ENCODE measurements around the gene ALOX15B. TPM values are rescaled to one million over a fixed set of nuclear protein-coding genes. Genes with fewer than 3 reads are reported as not detected.
A peak's percentile ranks its signal among the peaks of the same experiment; 100 is the strongest.

Gene ALOX15B, protein sequence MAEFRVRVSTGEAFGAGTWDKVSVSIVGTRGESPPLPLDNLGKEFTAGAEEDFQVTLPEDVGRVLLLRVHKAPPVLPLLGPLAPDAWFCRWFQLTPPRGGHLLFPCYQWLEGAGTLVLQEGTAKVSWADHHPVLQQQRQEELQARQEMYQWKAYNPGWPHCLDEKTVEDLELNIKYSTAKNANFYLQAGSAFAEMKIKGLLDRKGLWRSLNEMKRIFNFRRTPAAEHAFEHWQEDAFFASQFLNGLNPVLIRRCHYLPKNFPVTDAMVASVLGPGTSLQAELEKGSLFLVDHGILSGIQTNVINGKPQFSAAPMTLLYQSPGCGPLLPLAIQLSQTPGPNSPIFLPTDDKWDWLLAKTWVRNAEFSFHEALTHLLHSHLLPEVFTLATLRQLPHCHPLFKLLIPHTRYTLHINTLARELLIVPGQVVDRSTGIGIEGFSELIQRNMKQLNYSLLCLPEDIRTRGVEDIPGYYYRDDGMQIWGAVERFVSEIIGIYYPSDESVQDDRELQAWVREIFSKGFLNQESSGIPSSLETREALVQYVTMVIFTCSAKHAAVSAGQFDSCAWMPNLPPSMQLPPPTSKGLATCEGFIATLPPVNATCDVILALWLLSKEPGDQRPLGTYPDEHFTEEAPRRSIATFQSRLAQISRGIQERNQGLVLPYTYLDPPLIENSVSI
- 1 to 10 TPM in 1 of 2 donors, under 1 TPM in 1; 0.55 to 2.5 TPM for total RNA-seq
- long read RNA-seq, partial matches to known transcripts, result 0 of 1 reads
- long read RNA-seq, other reads (novel, unspliced or antisense), result 0 of 1 reads

DNA sequence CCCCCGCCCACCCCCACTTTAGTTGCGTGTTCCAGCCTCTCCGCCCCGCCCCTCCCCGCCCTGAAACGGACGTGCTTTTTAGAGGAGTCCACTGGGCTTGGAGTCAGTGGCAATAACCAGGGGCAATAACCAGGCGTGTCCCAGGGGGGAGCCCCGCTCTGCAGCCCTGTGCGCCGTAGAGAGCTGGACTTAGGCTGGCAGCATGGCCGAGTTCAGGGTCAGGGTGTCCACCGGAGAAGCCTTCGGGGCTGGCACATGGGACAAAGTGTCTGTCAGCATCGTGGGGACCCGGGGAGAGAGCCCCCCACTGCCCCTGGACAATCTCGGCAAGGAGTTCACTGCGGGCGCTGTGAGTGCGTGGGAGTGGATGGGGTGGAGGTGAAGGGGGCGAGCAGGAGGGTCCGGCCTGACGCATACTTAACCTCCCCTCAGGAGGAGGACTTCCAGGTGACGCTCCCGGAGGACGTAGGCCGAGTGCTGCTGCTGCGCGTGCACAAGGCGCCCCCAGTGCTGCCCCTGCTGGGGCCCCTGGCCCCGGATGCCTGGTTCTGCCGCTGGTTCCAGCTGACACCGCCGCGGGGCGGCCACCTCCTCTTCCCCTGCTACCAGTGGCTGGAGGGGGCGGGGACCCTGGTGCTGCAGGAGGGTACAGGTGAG is at the start of gene ALOX15B:
Gene ALOX15B (plus strand): TSS at position 106 of the 657 bp plus-strand sequence. CDS start 97 bp downstream, at position 203.
- peak; percentile 98 for ATAC-seq
- peak; percentile 74 to 83 for DNase-seq
- intact Hi-C loops (cut with DNase I, micrococcal nuclease), result no loop called here

DNA sequence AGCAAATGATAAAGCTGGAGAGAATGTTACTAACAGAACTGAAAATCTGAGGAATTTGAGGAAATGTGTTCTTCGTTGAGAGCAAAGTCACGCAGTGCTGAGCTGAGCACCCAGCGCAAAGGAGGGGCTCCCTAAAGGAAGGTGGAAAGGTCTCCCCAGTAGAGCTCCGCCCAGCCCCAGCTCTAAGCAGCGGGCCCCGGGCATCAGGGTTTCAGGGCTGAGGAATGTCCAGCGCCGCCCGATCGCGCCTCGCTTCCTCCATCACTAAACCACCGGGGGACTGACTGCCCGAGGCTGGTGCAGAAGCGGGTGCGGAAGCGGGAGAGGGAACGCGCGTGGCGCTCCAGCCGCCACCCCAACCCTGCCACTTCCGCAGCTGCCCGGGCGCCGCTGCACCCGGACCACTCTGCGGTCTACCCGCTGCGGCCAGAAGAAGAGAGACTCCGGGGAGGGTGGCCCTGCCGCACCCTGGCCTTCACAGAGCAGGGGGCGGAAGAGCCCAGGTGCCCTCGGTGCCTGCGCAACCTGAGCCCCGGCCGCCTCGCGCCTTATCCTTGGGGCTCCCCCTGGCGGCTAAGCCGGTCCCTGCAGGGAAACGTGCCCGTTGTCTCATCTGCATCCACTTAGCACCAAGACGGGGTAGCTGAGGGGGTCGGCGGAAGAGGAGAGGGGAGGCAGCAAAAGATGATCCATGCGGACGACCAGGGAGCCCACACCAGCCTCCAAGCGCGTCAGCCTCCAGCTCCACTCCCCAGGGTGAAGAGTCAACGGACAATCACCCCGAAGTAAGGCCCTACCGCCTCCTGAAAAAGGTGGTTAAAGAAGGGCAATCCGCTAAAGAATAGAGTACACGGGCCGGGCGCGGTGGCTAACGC is 48.8 kb upstream of the ALOX15B start:
- intact Hi-C loops (cut with DNase I, micrococcal nuclease), result loop anchor here in 1 of 2 donors (5.0 kb wide), 2 partner anchors 78 to 128 kb away; no protein-coding TSS in a partner anchor
- DNase-seq (peak; percentile 66 to 93), ATAC-seq (peak; percentile 91)

DNA sequence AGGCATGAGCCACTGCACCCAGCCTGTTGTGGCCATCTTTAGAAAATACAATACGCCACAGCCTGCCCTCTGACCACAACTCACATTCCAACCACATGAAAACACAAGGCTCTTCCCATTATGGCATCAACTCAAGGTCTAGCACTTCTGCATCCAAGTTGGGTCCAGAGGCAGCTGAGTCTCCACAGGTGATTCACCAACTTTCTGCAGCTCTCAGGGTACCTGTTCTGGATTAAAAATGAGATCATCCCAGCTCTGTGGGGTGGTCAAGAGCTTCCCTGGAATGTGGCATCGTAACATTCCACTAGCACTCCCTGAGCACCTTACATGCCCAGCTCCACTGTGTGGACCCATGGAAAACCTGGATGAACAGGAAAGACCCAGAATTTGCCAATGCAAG is 46.3 kb upstream of the ALOX15B start:
- intact Hi-C loops (cut with DNase I, micrococcal nuclease), result no loop called here
- ATAC-seq (no peak), DNase-seq (no peak)

DNA sequence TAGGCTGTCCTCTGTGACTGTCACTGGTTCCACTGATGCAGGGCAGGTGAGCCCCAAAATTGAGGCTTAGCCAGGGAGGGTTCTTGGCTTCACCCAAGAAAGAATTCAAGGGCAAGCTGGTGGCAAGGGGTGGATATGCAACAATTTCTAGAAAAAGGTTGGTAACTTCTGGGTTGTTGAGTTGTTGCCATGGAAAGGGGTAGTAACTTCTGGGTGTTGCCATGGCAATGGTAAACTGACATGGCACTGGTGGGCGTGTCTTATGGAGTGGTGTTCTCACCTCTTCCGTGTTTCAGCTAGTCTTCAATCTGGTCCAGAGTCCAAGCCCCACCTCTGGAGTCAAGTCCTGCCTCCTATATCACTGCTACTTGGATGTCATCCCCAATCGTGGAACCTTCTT is 45.9 kb upstream of the ALOX15B start:
- ATAC-seq (no peak), DNase-seq (no peak)
- intact Hi-C loops (cut with DNase I, micrococcal nuclease), result no loop called here

DNA sequence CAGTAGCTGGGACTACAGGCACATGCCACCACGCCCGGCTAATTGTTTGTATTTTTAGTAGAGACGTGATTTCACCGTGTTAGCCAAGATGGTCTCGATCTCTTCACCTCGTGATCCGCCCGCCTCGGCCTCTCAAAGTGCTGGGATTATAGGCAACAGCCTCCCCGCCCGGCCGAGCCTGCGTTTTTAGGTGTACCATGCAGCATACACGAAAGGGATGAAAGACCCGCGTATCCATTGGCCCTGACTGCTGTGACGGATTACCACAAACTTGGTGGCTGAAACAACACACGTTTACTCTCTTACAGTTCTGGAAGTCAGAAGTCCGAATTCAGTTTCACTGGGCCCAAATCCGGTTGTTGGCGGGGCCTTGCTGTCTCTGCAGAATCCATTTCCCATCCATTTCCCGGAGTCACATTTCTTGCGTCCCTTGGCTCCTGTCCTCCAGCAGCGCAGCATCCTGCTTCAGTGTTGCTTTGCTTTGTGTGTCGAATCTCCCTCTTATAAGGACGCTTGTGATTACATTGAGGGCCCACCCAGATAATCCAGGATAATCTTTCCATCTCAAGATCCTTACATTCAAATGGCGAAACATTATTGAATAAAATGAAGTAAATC is 44.8 kb upstream of the ALOX15B start:
- DNase-seq (no peak), ATAC-seq (no peak)
- intact Hi-C loops (cut with DNase I, micrococcal nuclease), result no loop called here

DNA sequence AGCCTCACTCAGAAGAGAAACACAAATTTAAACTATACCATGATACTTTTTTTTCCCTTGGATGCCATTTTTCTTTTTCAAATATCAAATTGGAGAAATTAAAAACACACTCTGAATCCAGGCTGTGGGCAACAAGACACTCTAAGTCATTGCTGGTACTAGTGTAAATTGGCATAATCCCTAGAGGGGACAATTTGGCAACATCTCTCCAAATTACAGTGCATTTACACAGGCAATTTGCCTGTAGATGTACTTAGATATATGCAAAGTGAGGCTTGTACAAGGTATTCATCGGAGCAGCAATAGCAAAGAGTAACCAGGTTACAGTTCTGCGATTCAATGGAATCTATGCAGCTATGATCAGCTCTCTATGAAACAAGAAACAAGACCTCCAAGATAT is 43.1 kb upstream of the ALOX15B start:
- DNase-seq, result no peak
- intact Hi-C loops (cut with DNase I, micrococcal nuclease), result no loop called here
- no peak for ATAC-seq

DNA sequence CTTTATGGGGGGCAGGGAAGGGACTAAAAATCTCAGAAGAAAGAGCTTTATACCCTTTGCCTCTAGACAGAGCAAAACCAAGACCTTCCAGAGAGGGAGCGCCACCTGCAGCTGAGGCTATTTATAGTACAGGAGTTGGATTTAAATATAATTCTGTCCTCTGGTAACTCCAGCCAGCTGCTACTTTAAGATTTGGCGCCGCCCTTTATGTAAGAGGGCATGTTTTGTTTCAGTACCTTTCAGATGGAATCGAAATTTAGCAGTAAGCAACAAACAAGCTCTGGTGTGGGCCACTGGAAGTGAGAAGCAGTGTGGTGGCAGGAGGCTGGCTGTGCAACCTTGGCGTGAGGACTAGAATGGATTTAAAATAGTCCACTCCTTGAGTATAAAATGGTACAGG is 41.7 kb upstream of the ALOX15B start:
- intact Hi-C loops (cut with DNase I, micrococcal nuclease), result no loop called here
- ATAC-seq (peak; percentile 86), DNase-seq (peak; percentile 44 to 67)

DNA sequence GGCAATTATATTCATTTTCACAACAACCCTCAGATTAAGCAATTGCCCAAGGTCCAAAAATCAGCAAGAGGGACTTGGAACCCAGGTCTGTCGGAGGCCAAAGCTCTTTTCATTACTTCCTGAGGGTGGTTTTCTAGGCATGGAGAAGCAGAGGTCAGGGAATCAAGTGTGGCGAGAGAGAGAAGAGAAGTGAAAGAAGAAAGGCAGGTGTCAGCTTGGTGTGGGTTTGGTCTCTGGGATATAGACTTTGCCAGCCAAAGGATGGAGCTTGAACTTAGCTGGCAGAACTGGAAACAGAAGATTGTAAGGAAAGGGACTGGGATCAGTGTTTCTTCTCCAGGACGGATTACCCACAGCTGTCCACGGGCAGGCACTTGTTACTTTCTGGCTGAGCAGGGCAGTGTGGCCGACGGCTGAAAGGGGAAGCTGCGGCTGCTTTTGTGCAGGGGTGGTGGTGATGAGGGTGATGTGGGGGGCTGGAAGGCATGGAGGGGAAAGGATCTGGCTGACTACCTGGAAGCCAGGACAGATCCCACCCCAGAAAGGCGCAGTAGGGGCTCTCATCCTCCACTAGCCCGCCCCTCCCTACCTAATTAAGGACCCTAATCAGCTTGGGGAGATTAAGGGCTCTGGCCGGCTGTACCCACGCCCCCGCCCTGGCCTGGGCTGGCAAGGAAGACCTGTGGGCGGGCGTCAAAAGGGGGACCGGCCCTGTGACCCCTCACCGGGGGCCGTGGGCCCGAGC is 36.7 kb upstream of the ALOX15B start, which contains the start of gene GUCY2D:
Gene GUCY2D (plus strand): TSS at position 640 of the 745 bp plus-strand sequence. CDS start 433 bp downstream, outside the sequence.
- ATAC-seq, result no peak
- DNase-seq, result no peak
- intact Hi-C loops (cut with DNase I, micrococcal nuclease), result no loop called here

DNA sequence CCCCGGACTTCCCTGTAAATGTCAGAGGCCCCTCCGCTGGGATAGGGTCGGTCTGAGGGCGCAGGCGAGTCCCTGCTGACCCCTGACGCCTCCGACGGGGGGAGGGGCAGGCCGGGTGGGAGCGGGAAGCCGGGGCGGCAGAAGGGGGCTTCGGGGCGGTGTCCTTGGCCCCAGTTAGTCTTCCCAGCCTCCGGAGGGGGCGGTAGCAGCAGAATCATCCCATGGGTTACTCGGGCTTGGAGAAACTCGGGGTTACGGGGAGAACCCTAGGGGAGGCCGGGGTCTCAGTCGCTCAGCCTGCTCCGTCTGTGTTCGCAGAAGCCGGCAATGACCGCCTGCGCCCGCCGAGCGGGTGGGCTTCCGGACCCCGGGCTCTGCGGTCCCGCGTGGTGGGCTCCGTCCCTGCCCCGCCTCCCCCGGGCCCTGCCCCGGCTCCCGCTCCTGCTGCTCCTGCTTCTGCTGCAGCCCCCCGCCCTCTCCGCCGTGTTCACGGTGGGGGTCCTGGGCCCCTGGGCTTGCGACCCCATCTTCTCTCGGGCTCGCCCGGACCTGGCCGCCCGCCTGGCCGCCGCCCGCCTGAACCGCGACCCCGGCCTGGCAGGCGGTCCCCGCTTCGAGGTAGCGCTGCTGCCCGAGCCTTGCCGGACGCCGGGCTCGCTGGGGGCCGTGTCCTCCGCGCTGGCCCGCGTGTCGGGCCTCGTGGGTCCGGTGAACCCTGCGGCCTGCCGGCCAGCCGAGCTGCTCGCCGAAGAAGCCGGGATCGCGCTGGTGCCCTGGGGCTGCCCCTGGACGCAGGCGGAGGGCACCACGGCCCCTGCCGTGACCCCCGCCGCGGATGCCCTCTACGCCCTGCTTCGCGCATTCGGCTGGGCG is 35.9 kb upstream of the ALOX15B start:
- no peak for DNase-seq
- intact Hi-C loops (cut with DNase I, micrococcal nuclease), result no loop called here
- ATAC-seq, result no peak

DNA sequence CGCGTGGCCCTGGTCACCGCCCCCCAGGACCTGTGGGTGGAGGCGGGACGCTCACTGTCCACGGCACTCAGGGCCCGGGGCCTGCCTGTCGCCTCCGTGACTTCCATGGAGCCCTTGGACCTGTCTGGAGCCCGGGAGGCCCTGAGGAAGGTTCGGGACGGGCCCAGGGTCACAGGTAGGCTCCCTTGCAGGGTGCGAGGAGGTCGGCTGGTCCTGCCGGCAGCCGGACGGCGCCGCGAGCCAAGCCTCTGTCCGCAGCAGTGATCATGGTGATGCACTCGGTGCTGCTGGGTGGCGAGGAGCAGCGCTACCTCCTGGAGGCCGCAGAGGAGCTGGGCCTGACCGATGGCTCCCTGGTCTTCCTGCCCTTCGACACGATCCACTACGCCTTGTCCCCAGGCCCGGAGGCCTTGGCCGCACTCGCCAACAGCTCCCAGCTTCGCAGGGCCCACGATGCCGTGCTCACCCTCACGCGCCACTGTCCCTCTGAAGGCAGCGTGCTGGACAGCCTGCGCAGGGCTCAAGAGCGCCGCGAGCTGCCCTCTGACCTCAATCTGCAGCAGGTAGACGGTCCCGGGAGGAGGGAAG is 35.2 kb upstream of the ALOX15B start:
- intact Hi-C loops (cut with DNase I, micrococcal nuclease), result no loop called here
- ATAC-seq (no peak), DNase-seq (no peak)

DNA sequence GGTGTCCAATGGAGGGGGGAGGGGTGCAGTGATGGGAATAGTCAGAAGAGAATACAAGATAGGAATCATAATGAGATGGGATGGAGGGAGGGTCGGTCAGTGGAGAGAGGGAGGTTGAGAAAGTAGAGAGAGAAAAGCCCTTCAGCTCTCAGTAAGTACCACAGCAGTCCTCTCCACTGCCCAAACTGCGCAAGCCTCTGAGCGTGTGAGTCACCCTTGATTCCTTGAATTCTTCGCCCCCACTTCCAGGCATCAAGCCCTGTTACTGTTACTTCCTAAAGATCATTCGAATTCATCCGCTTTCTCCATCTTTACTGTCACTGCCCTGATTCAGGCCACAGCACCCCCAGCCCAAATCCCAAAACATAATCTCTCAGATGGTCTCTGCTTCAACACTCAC is 34.0 kb upstream of the ALOX15B start:
- DNase-seq (no peak), ATAC-seq (no peak)
- intact Hi-C loops (cut with DNase I, micrococcal nuclease), result no loop called here

DNA sequence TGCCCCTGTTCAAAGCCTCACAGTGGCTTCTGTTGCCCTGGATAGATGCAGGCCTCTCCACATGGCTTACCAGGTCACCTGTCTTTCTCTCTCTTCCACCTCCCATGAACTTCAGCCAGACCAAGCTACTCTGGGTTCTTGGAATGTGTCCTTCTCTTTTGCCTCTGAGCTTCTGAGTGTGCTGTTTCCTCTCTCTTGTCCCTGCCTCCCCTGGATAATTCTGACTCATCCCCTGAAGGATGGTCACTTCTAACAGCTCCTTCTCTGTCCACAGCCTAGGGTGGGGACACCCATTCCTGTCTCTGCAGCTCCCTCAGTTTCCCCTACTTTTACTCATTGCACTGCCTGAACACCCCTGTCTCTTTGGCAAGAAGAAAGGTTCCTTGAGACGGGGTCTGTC is 33.5 kb upstream of the ALOX15B start:
- no peak for ATAC-seq
- DNase-seq, result no peak
- intact Hi-C loops (cut with DNase I, micrococcal nuclease), result no loop called here

DNA sequence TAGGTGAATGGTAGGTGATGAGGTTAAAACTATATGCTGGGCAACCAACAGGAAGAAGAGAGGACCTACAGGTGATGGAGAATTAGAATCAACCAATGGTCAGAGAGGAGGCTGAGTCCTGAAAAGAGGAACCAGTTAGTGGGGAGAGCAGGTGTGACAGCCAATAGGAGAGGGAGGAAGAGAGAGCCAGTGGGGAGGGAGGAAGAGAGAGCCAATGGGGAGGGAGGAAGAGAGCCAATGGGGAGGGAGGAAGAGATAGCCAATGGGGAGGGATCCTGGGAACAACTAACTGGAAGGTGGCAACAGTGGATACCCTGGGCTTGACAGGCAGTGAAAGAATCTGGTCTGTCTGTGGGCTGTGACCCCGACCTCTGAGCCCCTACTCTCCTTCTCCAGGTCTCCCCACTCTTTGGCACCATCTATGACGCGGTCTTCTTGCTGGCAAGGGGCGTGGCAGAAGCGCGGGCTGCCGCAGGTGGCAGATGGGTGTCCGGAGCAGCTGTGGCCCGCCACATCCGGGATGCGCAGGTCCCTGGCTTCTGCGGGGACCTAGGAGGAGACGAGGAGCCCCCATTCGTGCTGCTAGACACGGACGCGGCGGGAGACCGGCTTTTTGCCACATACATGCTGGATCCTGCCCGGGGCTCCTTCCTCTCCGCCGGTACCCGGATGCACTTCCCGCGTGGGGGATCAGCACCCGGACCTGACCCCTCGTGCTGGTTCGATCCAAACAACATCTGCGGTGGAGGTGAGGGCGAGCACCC is 32.7 kb upstream of the ALOX15B start:
- ATAC-seq (no peak), DNase-seq (no peak)
- intact Hi-C loops (cut with DNase I, micrococcal nuclease), result no loop called here

DNA sequence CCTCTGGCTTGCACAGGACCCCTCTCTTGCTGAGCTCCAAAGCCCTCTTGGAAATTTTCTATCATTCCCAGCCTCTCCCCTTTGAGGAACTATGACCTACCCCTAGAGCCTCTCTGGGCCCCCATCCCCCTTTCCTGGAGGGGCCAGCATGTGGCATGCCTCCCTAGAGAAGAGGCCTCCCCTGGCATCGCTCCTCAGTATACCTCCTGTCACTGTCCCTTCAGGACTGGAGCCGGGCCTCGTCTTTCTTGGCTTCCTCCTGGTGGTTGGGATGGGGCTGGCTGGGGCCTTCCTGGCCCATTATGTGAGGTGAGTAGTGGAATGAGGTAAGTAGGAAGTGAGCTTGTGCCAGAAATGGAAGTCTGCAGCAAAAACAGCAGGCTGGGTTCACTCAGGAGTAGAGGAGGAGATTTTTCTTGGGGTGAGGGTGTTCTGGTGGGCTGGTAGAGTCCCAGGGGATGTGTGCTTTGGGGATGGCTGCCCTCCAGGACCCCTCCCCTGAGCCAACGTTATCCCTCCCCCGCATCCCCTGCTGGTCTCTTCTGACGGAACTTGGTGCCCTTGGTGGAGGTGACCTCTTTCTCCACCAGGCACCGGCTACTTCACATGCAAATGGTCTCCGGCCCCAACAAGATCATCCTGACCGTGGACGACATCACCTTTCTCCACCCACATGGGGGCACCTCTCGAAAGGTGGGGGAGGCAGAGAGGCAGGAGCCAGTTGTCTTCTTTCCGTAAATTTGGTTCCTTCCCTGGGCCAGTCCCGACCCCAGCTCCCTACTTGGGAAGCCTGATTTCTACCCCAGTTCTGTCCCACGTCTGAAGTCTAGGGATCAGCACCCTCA is 31.8 kb upstream of the ALOX15B start:
- ATAC-seq, result no peak
- no peak for DNase-seq
- intact Hi-C loops (cut with DNase I, micrococcal nuclease), result no loop called here

DNA sequence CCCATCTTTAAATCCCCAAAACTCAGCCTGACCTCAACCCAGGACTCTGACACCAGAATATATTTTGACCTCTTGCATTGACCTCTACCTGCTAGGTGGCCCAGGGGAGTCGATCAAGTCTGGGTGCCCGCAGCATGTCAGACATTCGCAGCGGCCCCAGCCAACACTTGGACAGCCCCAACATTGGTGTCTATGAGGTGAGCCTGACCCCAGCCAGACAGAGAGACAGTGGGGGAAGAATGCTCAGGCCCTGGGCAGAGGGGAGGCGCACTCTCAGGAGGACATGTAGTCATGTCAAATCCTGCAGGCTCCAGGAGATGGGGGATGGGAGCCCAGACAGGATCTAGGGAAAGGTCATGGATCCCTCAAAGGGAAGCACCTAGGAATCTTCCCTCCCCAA is 31.0 kb upstream of the ALOX15B start:
- ATAC-seq (no peak), DNase-seq (no peak)
- intact Hi-C loops (cut with DNase I, micrococcal nuclease), result no loop called here

All from left colon (tissue), 2 donors.